Measurements from ENCODE around the gene ROPN1B. TPM values are rescaled to one million over a fixed set of nuclear protein-coding genes. Genes with fewer than 3 reads are reported as not detected.
A peak's percentile ranks its signal among the peaks of the same experiment; 100 is the strongest.
"Not testable (repeated sequence)": the region's sequence is repeated elsewhere in the genome, so short reads cannot be mapped to it uniquely, and the experiment has no call there.

ROPN1B gene
- total and polyA plus RNA-seq, 2 of the 8 experiments (the other 6 are each of a cell fraction or from before 2014, with no cell fraction given), result 0.30 TPM; not detected in 1

- peak; percentile 41 to 73 (median 62) for TF ChIP-seq CTCF (IDR thresholded peaks at IDR 0.05; ENCODE audit: control extremely low read depth in 1 of 3, insufficient read depth in 1 of 3, low read depth in 1 of 3, low read length in 3 of 3)
- TF ChIP-seq RAD21 (IDR thresholded peaks at IDR 0.05 in 1 of 2, conservative IDR thresholded peaks at IDR 0.05 in 1 of 2; ENCODE audit: low read depth in 2 of 2, low read length in 2 of 2), result peak; percentile 59 to 61
- H2BK12ac ChIP-seq (ENCODE audit: low read depth, low read length); H2BK5ac ChIP-seq (ENCODE audit: low read depth, low read length); POLR2A ChIA-PET (ENCODE audit: partially characterized antibody); H3K27me3 ChIP-seq (replicated peaks in 1 of 4; ENCODE audit: control insufficient read depth in 3 of 4, extremely low read depth in 1 of 4, insufficient read depth in 3 of 4, low read length in 3 of 4); H3K79me2 ChIP-seq (ENCODE audit: control insufficient read depth in 1 of 2, insufficient read depth in 2 of 2, low read length in 2 of 2); H3K9ac ChIP-seq (replicated peaks in 1 of 4; ENCODE audit: extremely low read depth in 1 of 4, low read depth in 3 of 4, low read length in 3 of 4); H3K27ac ChIP-seq (ENCODE audit: low read depth, low read length); H3K23ac ChIP-seq (ENCODE audit: insufficient read length); H3K18ac ChIP-seq (ENCODE audit: extremely low read depth, low read length); H3K79me1 ChIP-seq (ENCODE audit: low read depth, low read length); H2BK15ac ChIP-seq (ENCODE audit: low read length); H3K14ac ChIP-seq (ENCODE audit: insufficient read length); H2AFZ ChIP-seq (ENCODE audit: low read length); H3K36me3 ChIP-seq (ENCODE audit: control insufficient read depth in 2 of 4, insufficient read depth in 4 of 4, low read length in 3 of 4); H2AK5ac ChIP-seq (ENCODE audit: low read depth, low read length); H4K91ac ChIP-seq (replicated peaks; ENCODE audit: insufficient read length, low read length); H2BK20ac ChIP-seq (ENCODE audit: low read length); H3K4me1 ChIP-seq (replicated peaks in 1 of 4; ENCODE audit: control insufficient read depth in 3 of 4, insufficient read depth in 4 of 4, low read length in 3 of 4); H4K8ac ChIP-seq (ENCODE audit: extremely low read depth, insufficient read depth, low read length); H3K23me2 ChIP-seq (ENCODE audit: low read depth, low read length); H2BK120ac ChIP-seq (replicated peaks; ENCODE audit: low read depth, low read length); H4K20me1 ChIP-seq (replicated peaks in 1 of 2; ENCODE audit: control insufficient read depth in 1 of 2, insufficient read depth in 2 of 2, low read length in 2 of 2); H3K4ac ChIP-seq (replicated peaks; ENCODE audit: insufficient read length, low read depth, low read length); FAIRE-seq; H3K9me3 ChIP-seq (ENCODE audit: insufficient read depth in 2 of 2, low read depth in 1 of 2, low read length in 1 of 2); H4K5ac ChIP-seq (ENCODE audit: insufficient read length, low read depth, low read length); H3K4me3 ChIP-seq (ENCODE audit: extremely low read depth in 1 of 4, insufficient read depth in 2 of 4, low read depth in 3 of 4, low read length in 4 of 4); H3K56ac ChIP-seq (replicated peaks; ENCODE audit: insufficient read length, low read depth, low read length): not testable (repeated sequence)
- DNase-seq (ENCODE audit: low read depth in 1 of 2, low spot score in 2 of 2), result peak in 1 of 2 experiments; percentile 96
- 48% methylated on average over 16 of the region's 22 CpGs; no CpG with 5 or more reads in 1 of the 2 experiments for WGBS, 2 experiments (ENCODE audit: extremely low coverage in 1 of 2, insufficient coverage in 1 of 2, insufficient read length in 1 of 2, insufficient replicate concordance in 2 of 2, low coverage in 1 of 2, low lambda C conversion rate in 2 of 2, missing lambda C conversion rate in 1 of 2)
- H3K4me2 ChIP-seq (ENCODE audit: insufficient read depth in 1 of 2, low read depth in 2 of 2, low read length in 2 of 2), result 0 out of 4 replicates have a peak overlapping the region, but pooled peaks of 1 of the 2 experiments have one; percentile 7
- CTCF ChIA-PET (ENCODE audit: partially characterized antibody), result interaction anchor here (0.7 to 2.7 kb wide), 12 partner anchors 8 to 542 kb away, joined by 3 to 13 read pairs (median 3); no protein-coding TSS in a partner anchor
These were observed 40.0 kb upstream of the ROPN1B start for GRCh38 chr3:125928771-125929545.
